ENCODE data around the gene LMBR1.
"Not testable (repeated sequence)": the region's sequence is repeated elsewhere in the genome, so short reads cannot be mapped to it uniquely, and the experiment has no call there.

LMBR1 gene

GRCh38 chr7:156754201-156754600 is 138.8 kb downstream of the LMBR1 start:
- DNase-seq (ENCODE audit: low read depth): no peak

GRCh38 chr7:156753630-156754029 is 139.4 kb downstream of the LMBR1 start:
- no peak for DNase-seq (ENCODE audit: low read depth)

DNA sequence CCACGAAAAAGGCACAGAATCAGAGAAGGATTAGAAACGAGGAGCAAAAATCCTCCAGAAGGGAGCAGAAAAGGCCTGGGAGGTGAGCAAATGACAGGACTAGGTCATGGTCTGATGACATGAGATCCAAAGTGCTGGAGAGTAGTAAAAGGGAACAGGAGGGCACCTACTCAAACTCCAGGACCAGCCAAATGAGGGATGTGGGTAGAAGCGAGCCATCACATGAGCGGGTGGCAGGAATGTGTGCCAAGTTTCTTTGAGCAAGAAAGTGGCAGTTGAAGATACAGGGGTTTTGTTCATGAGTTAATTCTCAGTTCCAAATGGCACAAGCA is 139.8 kb downstream of the LMBR1 start:
- DNase-seq (ENCODE audit: low read depth): no peak

GRCh38 chr7:156752367-156753228 is 140.4 kb downstream of the LMBR1 start:
- DNase-seq (ENCODE audit: low read depth): no peak

- peak; percentile 47 for DNase-seq (ENCODE audit: low read depth)
Measured at GRCh38 chr7:156751319-156751718, 141.7 kb downstream of the LMBR1 start.

DNA sequence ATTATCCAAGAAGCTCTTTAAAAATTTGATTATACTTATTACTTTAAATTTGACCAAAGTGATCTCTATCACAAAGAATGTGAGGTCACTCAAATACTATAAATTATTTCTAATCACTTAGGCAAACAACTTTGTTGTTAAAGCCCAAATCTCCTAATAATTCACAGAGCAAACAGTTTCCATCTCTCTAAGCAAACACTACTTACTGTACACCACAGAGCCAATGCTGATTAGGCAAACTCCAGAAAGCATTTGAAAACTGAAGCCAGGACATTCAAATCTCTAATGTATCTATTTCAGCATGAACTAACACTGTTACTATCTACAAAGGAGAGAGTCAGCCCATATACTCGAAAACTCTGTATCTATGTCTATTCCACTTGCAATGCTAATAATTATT is 145.3 kb downstream of the LMBR1 start:
- DNase-seq (ENCODE audit: low read depth): no peak

DNA sequence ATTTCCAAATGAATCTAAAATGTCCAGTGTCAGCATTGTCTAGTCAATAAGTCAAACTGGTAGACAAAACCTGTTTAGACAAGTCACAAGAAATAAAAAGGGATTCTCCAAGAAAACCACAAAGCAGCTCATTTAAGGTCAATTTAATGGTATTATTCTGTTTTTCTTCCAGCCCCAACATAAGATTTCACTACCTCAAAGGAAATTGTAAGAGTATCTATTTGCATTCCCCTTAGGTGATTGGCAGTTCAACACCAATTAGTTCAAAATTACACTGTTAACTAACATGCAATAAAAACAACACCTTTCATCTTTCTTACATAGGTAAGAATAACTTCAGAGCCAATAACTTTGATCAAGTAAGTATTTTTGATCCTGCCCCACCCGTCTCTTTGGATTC is 146.1 kb downstream of the LMBR1 start:
- DNase-seq (ENCODE audit: low read depth): no peak

GRCh38 chr7:156739596-156739995 is 153.4 kb downstream of the LMBR1 start:
- no peak for DNase-seq (ENCODE audit: low read depth)

GRCh38 chr7:156735851-156736250 is 157.1 kb downstream of the LMBR1 start:
- no peak for DNase-seq (ENCODE audit: low read depth)

- no peak for DNase-seq (ENCODE audit: low read depth)
Measured at GRCh38 chr7:156733638-156734037, 159.3 kb downstream of the LMBR1 start.

DNA sequence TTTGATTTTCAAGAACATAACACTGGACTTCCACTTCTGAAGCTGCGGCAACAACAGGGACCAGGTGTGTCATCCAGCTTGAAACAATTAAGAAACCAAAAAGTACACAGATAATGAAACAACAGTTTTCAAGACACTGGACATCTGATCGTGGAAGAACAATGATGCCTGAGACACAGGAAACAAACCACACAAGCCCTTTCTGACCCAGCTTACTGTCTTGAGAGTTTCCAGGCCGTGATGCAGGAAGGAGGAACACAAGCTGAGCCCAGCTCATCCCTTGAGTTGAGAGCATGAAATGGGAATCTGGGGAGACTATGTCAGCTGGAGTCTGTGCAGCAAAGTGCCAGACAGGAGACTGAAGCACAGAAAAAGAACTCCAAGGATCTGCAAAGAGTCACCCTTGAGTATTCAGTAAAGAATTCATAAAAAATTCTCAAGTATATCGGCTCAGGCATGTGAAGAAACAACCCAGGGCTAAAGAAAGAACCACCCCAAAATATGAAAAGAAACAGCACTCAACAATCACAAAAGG is 160.8 kb downstream of the LMBR1 start:
- DNase-seq (ENCODE audit: low read depth): no peak

DNA sequence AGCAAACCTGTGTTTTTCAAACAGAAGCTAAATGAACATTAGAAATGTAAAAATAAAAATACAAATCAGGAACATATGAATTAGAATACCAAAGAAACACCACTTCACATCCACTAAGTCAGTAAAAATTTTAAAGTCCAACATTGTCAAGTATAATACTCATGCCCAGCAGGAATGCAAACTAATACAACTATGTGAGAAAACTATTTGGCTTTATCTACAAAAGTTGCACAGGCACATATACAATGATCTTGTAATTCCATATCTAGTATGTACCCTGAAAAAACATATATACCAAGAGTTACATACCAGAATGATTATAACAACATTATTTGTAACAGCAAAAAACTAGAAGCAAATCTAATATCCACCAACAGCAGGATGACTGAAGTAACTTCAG is 161.3 kb downstream of the LMBR1 start:
- DNase-seq (ENCODE audit: low read depth): no peak

- DNase-seq (ENCODE audit: low read depth): no peak
Measured at GRCh38 chr7:156725936-156726335, 167.0 kb downstream of the LMBR1 start.

- peak; percentile 42 for DNase-seq (ENCODE audit: low read depth)
Measured at GRCh38 chr7:156725073-156725472, 167.9 kb downstream of the LMBR1 start.

GRCh38 chr7:156722043-156722826 is 170.7 kb downstream of the LMBR1 start:
- peak; percentile 16 for DNase-seq (ENCODE audit: low read depth)

DNA sequence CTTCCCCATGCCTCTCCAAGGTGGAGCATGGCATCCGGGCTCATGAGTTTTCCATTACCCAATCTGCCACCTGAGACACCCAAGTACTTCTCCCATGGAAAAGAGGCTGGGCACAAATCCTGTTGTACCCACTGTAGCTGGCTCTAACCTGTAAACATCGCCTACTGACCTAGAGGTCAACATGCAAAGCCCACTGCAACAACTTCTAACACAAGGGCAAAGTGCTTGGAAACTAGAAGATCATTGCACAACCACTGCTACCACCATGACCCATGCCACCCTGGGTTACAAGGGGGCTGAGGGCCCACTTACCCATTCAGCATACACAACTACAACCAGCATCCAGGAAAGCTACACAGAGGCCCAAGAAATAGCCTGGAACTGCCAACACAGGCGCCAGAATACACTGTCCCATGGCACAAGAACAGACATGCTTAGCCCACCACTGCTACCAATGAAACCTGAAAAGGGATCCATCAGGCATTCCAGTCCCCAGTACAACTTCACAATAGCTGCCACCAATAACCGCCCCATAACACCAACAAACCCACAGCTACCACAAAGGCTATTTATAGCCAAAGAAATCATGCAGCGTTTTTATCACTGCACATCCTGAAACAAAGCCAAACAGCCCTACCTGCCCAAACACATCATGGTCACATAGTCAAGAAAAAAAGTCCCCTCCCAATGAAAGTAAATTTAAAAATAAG is 189.1 kb downstream of the LMBR1 start:
- DNase-seq (ENCODE audit: low read depth): no peak

- no peak for DNase-seq (ENCODE audit: low read depth)
Measured at GRCh38 chr7:156703209-156703608, 189.8 kb downstream of the LMBR1 start.

GRCh38 chr7:156702399-156702798 is 190.6 kb downstream of the LMBR1 start:
- no peak for DNase-seq (ENCODE audit: low read depth)

DNA sequence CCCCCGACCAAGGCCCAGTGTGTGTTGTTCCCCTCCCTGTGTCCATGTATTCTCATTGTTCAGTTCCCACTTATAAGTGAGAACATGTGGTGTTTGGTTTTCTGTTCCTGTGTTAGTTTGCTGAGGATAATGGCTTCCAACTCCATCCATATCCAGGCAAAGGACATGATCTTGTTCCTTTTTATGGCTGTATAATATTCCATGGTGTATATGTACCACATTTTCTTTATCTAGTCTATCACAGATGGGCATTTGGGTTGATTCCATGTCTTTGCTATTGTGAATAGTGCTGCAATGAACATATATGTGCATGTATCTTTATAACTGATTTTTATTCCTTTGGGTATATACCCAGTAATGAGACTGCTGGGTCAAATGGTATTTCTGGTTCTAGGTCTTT is 191.2 kb downstream of the LMBR1 start:
- DNase-seq (ENCODE audit: low read depth): not testable (repeated sequence)

DNA sequence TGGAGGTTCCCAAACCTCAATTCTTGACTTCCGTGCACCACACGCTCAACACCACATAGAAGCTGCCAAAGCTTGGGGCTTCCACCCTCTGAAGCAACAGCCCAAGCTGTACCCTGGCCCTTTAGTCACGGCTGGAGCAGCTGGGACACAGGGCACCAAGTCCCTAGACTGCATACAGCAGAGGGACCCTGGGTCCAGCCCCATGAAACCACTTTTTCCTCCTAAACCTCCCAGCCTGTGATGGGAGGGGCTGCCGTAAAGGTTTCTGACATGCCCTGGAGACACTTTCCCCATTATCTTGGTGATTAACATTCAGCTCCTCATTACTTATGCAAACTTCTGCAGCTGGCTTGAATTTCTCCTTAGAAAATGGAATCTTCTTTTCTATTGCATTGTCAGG is 194.5 kb downstream of the LMBR1 start:
- DNase-seq (ENCODE audit: low read depth): not testable (repeated sequence)

- not testable (repeated sequence) for DNase-seq (ENCODE audit: low read depth)
Measured at GRCh38 chr7:156697283-156697682, 195.7 kb downstream of the LMBR1 start.

- no peak for DNase-seq (ENCODE audit: low read depth)
Measured at GRCh38 chr7:156693627-156694026, 199.4 kb downstream of the LMBR1 start.
